GM12878 (cell line): ENCODE data around the gene MKX. TPM values are rescaled to one million over a fixed set of nuclear protein-coding genes. Genes with fewer than 3 reads are reported as not detected.

Experiments used
- ATAC-seq: fragments of 200-7000 bp; cut with Tn5 transposase; 3 replicates; pipeline ENCODE4 v1.9.1; 2020; ENCODE audit warnings: mild to moderate bottlenecking, moderate library complexity
- Bru-seq: library from RNA; stranded (reverse); fragments of 400-500 nt; gene quantifications from one replicate; lab custom pipeline; 2021; lab: Mats Ljungman, UMichigan
- BruChase-seq, 2 experiments: library from RNA; stranded (reverse); fragments of 400-500 nt; gene quantifications; one replicate each; lab custom pipeline; 2021; lab: Mats Ljungman, UMichigan
- BruUV-seq: library from RNA; stranded (reverse); fragments of 400-500 nt; replicated peaks from 2 replicates; lab custom pipeline; 2021; lab: Mats Ljungman, UMichigan
- CTCF ChIA-PET: fragments of 300-600 bp; sonication (Branson Sonifier 250); formaldehyde crosslinking; extraction: SDS; loops from one replicate; lab custom pipeline; 2021; ENCODE audit warnings: inconsistent platforms; lab: Yijun Ruan, JAX
- POLR2A ChIA-PET: fragments of 350-600 bp; formaldehyde crosslinking; extraction: SDS; loops from one replicate; lab custom pipeline; 2021; ENCODE audit warnings: inconsistent platforms; lab: Charles Lee
- RAD21 ChIA-PET: fragments of 300-600 bp; sonication (Branson Sonifier 250); formaldehyde crosslinking; loops from one replicate; lab custom pipeline; 2023; ENCODE audit warnings: antibody characterized with exemption; ENCODE audit not compliant: unreplicated experiment; lab: Charles Lee
- SMC1A ChIA-PET: fragments of 300-600 bp; sonication (Branson Sonifier 250); formaldehyde crosslinking; loops from one replicate; lab custom pipeline; 2023; ENCODE audit not compliant: unreplicated experiment, uncharacterized antibody; lab: Charles Lee
- DNase-seq: peaks from one replicate; pipeline ENCODE4 v3.0.0-alpha.2; 2011; ENCODE audit warnings: low read depth, low spot score
- FAIRE-seq: peaks from 3 replicates; lab custom pipeline; 2011; peaks lifted over from hg19 to GRCh38; lab: Jason Lieb, UNC
- H2AFZ ChIP-seq: 2 replicates; pipeline ENCODE4 v1.6.0; 2011; ENCODE audit warnings: low read depth, low read length, control low read depth; ENCODE audit not compliant: control insufficient read depth
- H3K27ac ChIP-seq: 2 replicates; pipeline ENCODE4 v1.5.1; 2011; ENCODE audit warnings: control low read depth; ENCODE audit not compliant: control insufficient read depth, insufficient read depth
- H3K27me3 ChIP-seq, 2 experiments: replicated peaks in 1 of 2; 2 replicates each; pipeline versions ENCODE4 v1.6.0 to v1.6.1; 2011; ENCODE audit warnings: low read length in 1 of 2; ENCODE audit not compliant: control insufficient read depth in 2 of 2, insufficient read depth in 2 of 2
- H3K36me3 ChIP-seq, 2 experiments: 2 replicates each; pipeline ENCODE4 v1.5.1; 2011; ENCODE audit warnings: low read length in 1 of 2; ENCODE audit not compliant: control insufficient read depth in 2 of 2, insufficient read depth in 2 of 2
- H3K4me1 ChIP-seq: 2 replicates; pipeline ENCODE4 v1.6.1; 2011; ENCODE audit warnings: mild to moderate bottlenecking, low read length, moderate library complexity, mixed read lengths; ENCODE audit not compliant: control insufficient read depth, insufficient read depth
- H3K4me2 ChIP-seq: 2 replicates; pipeline ENCODE4 v1.6.0; 2011; ENCODE audit warnings: control low read depth; ENCODE audit not compliant: control insufficient read depth, insufficient read depth
- H3K4me3 ChIP-seq: fragments of 200-600 bp; sonication (generic); 2 replicates; pipeline ENCODE4 v1.5.1; 2016
- H3K79me2 ChIP-seq: 2 replicates; pipeline ENCODE4 v1.6.0; 2011; ENCODE audit warnings: low read length; ENCODE audit not compliant: control insufficient read depth, insufficient read depth
- H3K9ac ChIP-seq: 2 replicates; pipeline ENCODE4 v1.8.0; 2011; ENCODE audit warnings: low read length, control low read depth, mixed read lengths; ENCODE audit not compliant: control insufficient read depth, insufficient read depth
- H3K9me3 ChIP-seq: replicated peaks from 3 replicates; pipeline ENCODE4 v1.5.1; 2011; ENCODE audit warnings: mild to moderate bottlenecking, low read length; ENCODE audit not compliant: control insufficient read depth, insufficient read depth
- H4K20me1 ChIP-seq: 2 replicates; pipeline ENCODE4 v1.6.0; 2011; ENCODE audit not compliant: control insufficient read depth, insufficient read depth
- EGR1 ChIP-seq, 2 experiments: IDR thresholded peaks; 1 replicate in 1 of 2; 2 replicates in 1 of 2; pipeline ENCODE4 v1.6.1; 2011 to 2012; ENCODE audit warnings: low read depth in 2 of 2, low read length in 2 of 2, borderline replicate concordance in 1 of 2, mild to moderate bottlenecking in 1 of 2, moderate library complexity in 1 of 2
- HDAC2 ChIP-seq: fragments of 200-600 bp; sonication (generic); IDR thresholded peaks from 2 replicates; pipeline ENCODE4 v1.6.1; 2017
- MTA3 ChIP-seq: IDR thresholded peaks from 2 replicates; pipeline ENCODE4 v1.6.1; 2012; ENCODE audit warnings: low read length, inconsistent platforms, borderline replicate concordance
- RBBP5 ChIP-seq: fragments of 200-600 bp; sonication (generic); conservative IDR thresholded peaks from 2 replicates; pipeline ENCODE4 v1.6.1; 2016
- SP1 ChIP-seq: IDR thresholded peaks from one replicate; pipeline ENCODE4 v1.6.1; 2011; ENCODE audit warnings: low read depth, low read length
- TCF12 ChIP-seq: IDR thresholded peaks from 2 replicates; pipeline ENCODE4 v1.6.1; 2011; ENCODE audit warnings: low read depth, mild to moderate bottlenecking, low read length
- WGBS: methylation state at CpG from one replicate; pipeline ENCODE4 v1.1.6; 2016; ENCODE audit warnings: low lambda C conversion rate; ENCODE audit not compliant: insufficient replicate concordance, insufficient coverage; ENCODE audit errors: missing lambda C conversion rate; 5-methylcytosine and 5-hydroxymethylcytosine counted together
- in situ Hi-C: fragments of 300-500 bp; cut with MboI; formaldehyde crosslinking; loops from 9 replicates; pipeline ENCODE4 v1.14.3; 2018; ENCODE audit warnings: mixed read lengths
- intact Hi-C: fragments of 100-400 bp; cut with micrococcal nuclease; formaldehyde crosslinking; loops from one replicate; pipeline ENCODE4 v1.14.2; 2022; ENCODE audit not compliant: unreplicated experiment
- long read RNA-seq, 2 experiments: library from polyadenylated mRNA; unstranded; transcript quantifications; one replicate each; pipeline ENCODE4 v2.0.0, GENCODE V29; 2019 to 2020
- polyA minus RNA-seq, 3 experiments: library from RNA; depleted of rRNA, polyadenylated mRNA; stranded (reverse); fragments of >200 nt; gene quantifications; 2 replicates each; pipeline ENCODE4 v1.2.3, GENCODE V29; 2011
- polyA plus RNA-seq, 11 experiments: library from polyadenylated mRNA; depleted of rRNA in 4 of 11; unstranded in 6 of 11; stranded (reverse) in 5 of 11; fragments of >200 nt; fragmentation: Nextera tagmentation in 4 of 11; fragmentation: Illumina TruSeq in 1 of 11; extraction: Ambion mirVana in 4 of 11; extraction: Trizol in 1 of 11; gene quantifications; 1 replicate in 1 of 11; 2 replicates in 10 of 11; pipeline versions ENCODE4 v1.2.1 to v1.2.3, GENCODE V29; 2011 to 2016; ENCODE audit warnings: inconsistent platforms in 2 of 11, missing spikeins in 2 of 11, low read depth in 1 of 11
- total RNA-seq, 4 experiments: library from RNA; depleted of rRNA in 3 of 4; stranded (reverse); fragments of >200 nt in 3 of 4; fragmentation: Illumina TruSeq in 1 of 4; extraction: Trizol in 1 of 4; gene quantifications; 2 replicates each; pipeline versions ENCODE4 v1.2.1 to v1.2.3, GENCODE V29; 2013 to 2021
- TF ChIP-seq, protein P1 (sequence below): IDR thresholded peaks from 2 replicates; pipeline ENCODE4 v1.6.1; 2011; ENCODE audit warnings: low read depth, low read length, improper control_type of control experiment, borderline replicate concordance

The MKX gene, protein sequence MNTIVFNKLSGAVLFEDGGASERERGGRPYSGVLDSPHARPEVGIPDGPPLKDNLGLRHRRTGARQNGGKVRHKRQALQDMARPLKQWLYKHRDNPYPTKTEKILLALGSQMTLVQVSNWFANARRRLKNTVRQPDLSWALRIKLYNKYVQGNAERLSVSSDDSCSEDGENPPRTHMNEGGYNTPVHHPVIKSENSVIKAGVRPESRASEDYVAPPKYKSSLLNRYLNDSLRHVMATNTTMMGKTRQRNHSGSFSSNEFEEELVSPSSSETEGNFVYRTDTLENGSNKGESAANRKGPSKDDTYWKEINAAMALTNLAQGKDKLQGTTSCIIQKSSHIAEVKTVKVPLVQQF
- total RNA-seq (2013; cell fraction: nucleolus; rRNA removed): not detected in 2 replicates
- total RNA-seq (2014; rRNA removed) (not detected in 2 replicates), total RNA-seq (2014; rRNA removed; fragmentation: Illumina TruSeq; extraction: Trizol) (not detected in 2 replicates), total RNA-seq (2021) (0.05 TPM in 1 of 2 replicates, not detected in the other), polyA plus RNA-seq (2011; rRNA removed) (not detected in 2 replicates), polyA plus RNA-seq (2014; fragmentation: Illumina TruSeq; extraction: Trizol) (not detected in 2 replicates), polyA plus RNA-seq (2014; fragmentation: Nextera tagmentation; extraction: Ambion mirVana) (not detected), polyA plus RNA-seq (2014; rRNA removed) (not detected in 2 replicates), polyA plus RNA-seq (2016; fragmentation: Nextera tagmentation; extraction: Ambion mirVana) (not detected), polyA minus RNA-seq (2011; rRNA and poly(A)+ RNA removed) (not detected in 2 replicates), Bru-seq, nascent RNA (percentile 1 among the genes with signal in this experiment), BruChase-seq, experiment 1, labeled RNA remaining after a 6-hour chase (not detected), BruChase-seq, experiment 2, labeled RNA remaining after a 2-hour chase (not detected)
- polyA plus RNA-seq (2011; ENCODE audit: low read depth): not detected
- not detected in 2 replicates for polyA plus RNA-seq (2011; cell fraction: cytosol; rRNA removed)
- not detected in 2 replicates for polyA plus RNA-seq (2011; cell fraction: nucleus; rRNA removed)
- not detected in 2 replicates for polyA plus RNA-seq (2012)
- polyA minus RNA-seq (2011; cell fraction: cytosol; rRNA and poly(A)+ RNA removed): not detected in 2 replicates
- polyA minus RNA-seq (2011; cell fraction: nucleus; rRNA and poly(A)+ RNA removed): not detected in 2 replicates
- long read RNA-seq, experiment 1: 0 reads
- long read RNA-seq, experiment 2: 0 reads

DNA sequence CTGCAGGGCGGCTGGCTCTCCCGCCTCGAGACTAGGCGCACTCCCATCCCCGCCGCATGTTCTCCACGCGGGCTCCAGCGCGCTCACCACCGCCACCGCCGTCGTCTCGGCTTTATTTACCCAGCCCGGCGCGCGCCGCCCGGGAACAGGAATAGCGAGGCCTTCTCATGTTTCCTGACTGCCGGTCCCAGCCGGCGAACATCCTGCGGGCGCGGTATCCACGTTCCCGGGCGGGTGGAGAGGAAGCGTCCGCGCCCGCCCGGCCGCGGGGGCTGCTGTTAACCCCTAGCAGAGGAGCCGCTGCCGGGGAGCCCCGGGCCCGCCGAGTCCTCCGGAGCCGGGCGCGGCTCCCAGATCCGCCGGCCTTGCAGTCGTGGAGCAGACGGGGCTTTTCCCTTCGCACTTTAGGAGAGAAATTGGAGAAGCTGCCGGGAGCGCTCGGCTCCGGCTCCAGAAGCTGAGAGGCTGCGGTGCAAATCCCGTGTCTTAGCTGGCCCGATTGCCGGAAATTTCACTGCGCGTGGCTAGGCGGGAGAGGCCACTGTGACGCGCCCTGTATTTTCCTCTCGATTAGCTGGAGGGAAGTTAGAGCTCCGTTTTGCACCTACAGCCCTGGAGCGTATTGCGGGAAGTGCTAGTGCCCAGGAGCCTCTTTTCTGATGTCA lies at the start of gene MKX:
TSS of gene MKX (minus strand) at position 88 of the 665 bp plus-strand sequence. CDS start 2,404 bp downstream, outside the sequence.
- Histone ChIP-seq H3K27me3 (peaks cover 12 to 51% of the 10 kb centered on the region in 2 experiments), H3K79me2 (no peaks in the 10 kb centered on the region), H3K9ac (no peak within 1 kb of the TSS), H3K4me3 (no peak within 1 kb of the TSS), H3K27ac (no peak within 1 kb of the TSS), H3K4me1 (no peaks in the 10 kb centered on the region), H2AFZ (no peak within 1 kb of the TSS), H3K4me2 (no peak within 1 kb of the TSS), H3K9me3 (peaks cover 14% of the 10 kb centered on the region; the same call in 2 of the 3 replicates), H4K20me1 (no peaks in the 10 kb centered on the region), H3K36me3 (no peaks in the 10 kb centered on the region)
- no peak for DNase-seq
- ChIA-PET POLR2A (no interaction called here), CTCF (no interaction called here), RAD21 (no interaction called here), SMC1A (no interaction called here)
- ATAC-seq: no peak
- intact Hi-C loops (no loop called here), in situ Hi-C loops (loop anchor here (25.0 kb wide), 1 partner anchor 641 kb away; no protein-coding TSS in a partner anchor)
- FAIRE-seq: no peak
- BruUV-seq: no TSS peak
- TF ChIP-seq MTA3: no peak
- TF ChIP-seq SP1: no peak
- no peak for TF ChIP-seq TCF12
- TF ChIP-seq RBBP5: no peak
- TF ChIP-seq, protein P1, sequence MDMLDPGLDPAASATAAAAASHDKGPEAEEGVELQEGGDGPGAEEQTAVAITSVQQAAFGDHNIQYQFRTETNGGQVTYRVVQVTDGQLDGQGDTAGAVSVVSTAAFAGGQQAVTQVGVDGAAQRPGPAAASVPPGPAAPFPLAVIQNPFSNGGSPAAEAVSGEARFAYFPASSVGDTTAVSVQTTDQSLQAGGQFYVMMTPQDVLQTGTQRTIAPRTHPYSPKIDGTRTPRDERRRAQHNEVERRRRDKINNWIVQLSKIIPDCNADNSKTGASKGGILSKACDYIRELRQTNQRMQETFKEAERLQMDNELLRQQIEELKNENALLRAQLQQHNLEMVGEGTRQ: no peak
- no peak for TF ChIP-seq HDAC2
- no peak for TF ChIP-seq EGR1 (IDR thresholded peaks at IDR 0.05; ENCODE audit: borderline replicate concordance in 1 of 2, low read depth in 2 of 2, low read length in 2 of 2)
- 23% methylated on average over 42 of the region's 69 CpGs for WGBS
